Esophagus squamous epithelium (tissue), 5 donors: ENCODE data around the gene GSK3A. TPM values are rescaled to one million over a fixed set of nuclear protein-coding genes. Genes with fewer than 3 reads are reported as not detected.

ENCODE experiments used
- DNase-seq: peaks from one replicate; lab custom pipeline; 2025; lab: John Stamatoyannopoulos, UW
- H3K27ac ChIP-seq, 4 donors: fragments of 200-600 bp; sonication (generic); one replicate each; pipeline ENCODE4 v1.5.1; 2016 to 2019; ENCODE audit warnings: mild to moderate bottlenecking in 1 of 4
- H3K27me3 ChIP-seq, 4 donors: fragments of 200-600 bp; sonication (generic); 1 replicate in 3 of 4; 2 replicates in 1 of 4; pipeline versions ENCODE4 v1.5.1 to v1.6.0; 2017 to 2021; ENCODE audit warnings: antibody characterized with exemption in 1 of 4
- H3K36me3 ChIP-seq, 3 donors: fragments of 200-600 bp; sonication (generic); one replicate each; pipeline ENCODE4 v1.5.1; 2016 to 2019
- H3K4me1 ChIP-seq, 3 donors: fragments of 200-600 bp; sonication (generic); one replicate each; pipeline ENCODE4 v1.5.1; 2017 to 2019
- H3K4me3 ChIP-seq, 4 donors: fragments of 200-600 bp; sonication (generic); 1 replicate in 3 of 4; 2 replicates in 1 of 4; pipeline ENCODE4 v1.5.1; 2016 to 2019; ENCODE audit warnings: mild to moderate bottlenecking in 2 of 4, moderate library complexity in 1 of 4
- H3K9me3 ChIP-seq, 3 donors: fragments of 200-600 bp; sonication (generic); one replicate each; pipeline ENCODE4 v1.5.1; 2016 to 2019
- POLR2A ChIP-seq, 4 donors: fragments of 450-650 bp; IDR thresholded peaks; one replicate each; pipeline ENCODE4 v1.6.1; 2017; ENCODE audit warnings: antibody characterized with exemption in 4 of 4, mild to moderate bottlenecking in 4 of 4, moderate library complexity in 3 of 4
- WGBS, 2 donors: methylation state at CpG; one replicate each; pipeline ENCODE4 v1.1.5; 2018; 5-methylcytosine and 5-hydroxymethylcytosine counted together
- intact Hi-C: fragments of 100-400 bp; cut with DNase I; formaldehyde crosslinking; loops from one replicate; pipeline ENCODE4 v1.15.0; 2022
- total RNA-seq, 4 donors: library from RNA; depleted of rRNA; stranded (reverse); fragments of >200 nt; gene quantifications; one replicate each; pipeline ENCODE4 v1.1.0, GENCODE V29; 2016
- TF ChIP-seq, protein P1 (sequence below), 6 experiments: fragments of 450-650 bp in 4 of 6; fragments of 200-600 bp in 2 of 6; sonication (generic) in 2 of 6; IDR thresholded peaks; one replicate each; pipeline ENCODE4 v1.5.1; 2016 to 2019; ENCODE audit warnings: antibody characterized with exemption in 6 of 6, mild to moderate bottlenecking in 4 of 6, moderate library complexity in 4 of 6
- donor health status: DM: yes; HTN: yes; CAD: no.

Gene GSK3A
- total RNA-seq, 4 donors from 2014 or later = 15.9 to 29.6 (median 26.5) TPM

DNA sequence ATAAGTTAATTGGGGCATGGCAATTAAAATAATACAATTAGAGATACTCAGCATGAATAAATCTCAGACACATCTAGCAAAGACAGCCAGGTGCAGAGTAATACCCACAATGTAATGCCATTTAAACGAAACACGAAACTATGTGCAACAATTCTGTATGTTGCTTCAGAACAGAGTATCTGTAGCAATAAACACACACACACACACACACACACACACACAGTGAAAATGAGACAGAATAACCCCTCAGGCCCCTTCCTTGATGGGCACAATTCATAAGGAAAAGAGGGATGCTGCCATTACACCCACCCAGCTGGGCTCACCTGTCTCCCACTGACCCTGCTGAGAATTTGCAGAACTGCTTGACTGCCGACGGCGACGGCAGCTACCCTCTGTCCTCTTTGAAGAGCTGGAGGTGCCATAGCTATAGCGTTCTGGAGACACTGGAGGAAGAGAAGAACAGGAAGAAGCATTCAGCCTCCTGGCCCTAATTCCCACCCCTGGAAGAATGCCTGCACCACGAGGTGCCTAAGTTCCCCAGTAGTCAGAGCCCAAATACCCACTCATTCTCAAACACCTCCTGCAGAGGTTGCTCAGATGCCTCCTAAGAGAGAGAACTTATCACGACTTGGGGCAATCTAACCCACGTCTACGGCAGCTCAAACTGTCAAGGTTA is 27.5 kb downstream of the GSK3A start:
- no peaks in the 10 kb centered on the region for H3K27me3 ChIP-seq
- TF ChIP-seq, protein P1, sequence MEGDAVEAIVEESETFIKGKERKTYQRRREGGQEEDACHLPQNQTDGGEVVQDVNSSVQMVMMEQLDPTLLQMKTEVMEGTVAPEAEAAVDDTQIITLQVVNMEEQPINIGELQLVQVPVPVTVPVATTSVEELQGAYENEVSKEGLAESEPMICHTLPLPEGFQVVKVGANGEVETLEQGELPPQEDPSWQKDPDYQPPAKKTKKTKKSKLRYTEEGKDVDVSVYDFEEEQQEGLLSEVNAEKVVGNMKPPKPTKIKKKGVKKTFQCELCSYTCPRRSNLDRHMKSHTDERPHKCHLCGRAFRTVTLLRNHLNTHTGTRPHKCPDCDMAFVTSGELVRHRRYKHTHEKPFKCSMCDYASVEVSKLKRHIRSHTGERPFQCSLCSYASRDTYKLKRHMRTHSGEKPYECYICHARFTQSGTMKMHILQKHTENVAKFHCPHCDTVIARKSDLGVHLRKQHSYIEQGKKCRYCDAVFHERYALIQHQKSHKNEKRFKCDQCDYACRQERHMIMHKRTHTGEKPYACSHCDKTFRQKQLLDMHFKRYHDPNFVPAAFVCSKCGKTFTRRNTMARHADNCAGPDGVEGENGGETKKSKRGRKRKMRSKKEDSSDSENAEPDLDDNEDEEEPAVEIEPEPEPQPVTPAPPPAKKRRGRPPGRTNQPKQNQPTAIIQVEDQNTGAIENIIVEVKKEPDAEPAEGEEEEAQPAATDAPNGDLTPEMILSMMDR (IDR thresholded peaks at IDR 0.05) = no peak
- TF ChIP-seq POLR2A (IDR thresholded peaks at IDR 0.05) = no peak
- no peak overlapping the region for H3K27ac ChIP-seq
- H3K4me1 ChIP-seq = peaks cover 17 to 52% (median 32%) of the 10 kb centered on the region in 3 donors
- peaks cover 0 to 55% (median 8%) of the 10 kb centered on the region in 3 donors for H3K36me3 ChIP-seq
- 76 to 86% methylated on average over 10 to 11 of the region's 11 CpGs for WGBS, 2 donors
- no peak overlapping the region for H3K4me3 ChIP-seq
- no peaks in the 10 kb centered on the region for H3K9me3 ChIP-seq
- intact Hi-C loops = no loop called here
- no peak for DNase-seq

DNA sequence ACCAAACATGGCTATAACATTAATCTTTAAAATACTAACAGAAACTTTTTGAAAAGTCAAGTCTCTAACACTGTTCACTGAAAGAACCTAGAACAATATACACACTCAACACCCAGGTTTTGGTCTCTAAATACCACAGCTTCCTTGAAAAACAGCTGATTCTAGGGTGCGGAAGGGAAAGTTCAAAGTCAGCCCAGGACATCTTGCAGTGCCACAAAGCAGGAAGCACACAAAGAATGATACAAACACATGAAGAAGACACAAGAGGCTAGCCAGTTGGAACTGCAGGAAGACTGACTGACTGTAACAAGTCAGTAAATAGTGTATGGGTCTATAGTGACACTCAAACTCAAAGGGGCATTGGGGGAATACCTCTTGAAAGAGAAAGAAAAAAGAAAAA is 29.5 kb downstream of the GSK3A start:
- no peak for DNase-seq
- TF ChIP-seq POLR2A (IDR thresholded peaks at IDR 0.05) = no peak
- TF ChIP-seq, protein P1 (IDR thresholded peaks at IDR 0.05) = no peak
- Histone ChIP-seq H3K27ac (no peak overlapping the region), H3K4me1 (peaks cover 4 to 41% (median 22%) of the 10 kb centered on the region in 3 donors), H3K4me3 (no peak overlapping the region), H3K27me3 (no peaks in the 10 kb centered on the region), H3K9me3 (no peaks in the 10 kb centered on the region), H3K36me3 (peaks cover 18 to 75% (median 26%) of the 10 kb centered on the region in 3 donors)
- WGBS, 2 donors = 75 to 76% methylated on average over 1 of the region's 1 CpG
- intact Hi-C loops = no loop called here

DNA sequence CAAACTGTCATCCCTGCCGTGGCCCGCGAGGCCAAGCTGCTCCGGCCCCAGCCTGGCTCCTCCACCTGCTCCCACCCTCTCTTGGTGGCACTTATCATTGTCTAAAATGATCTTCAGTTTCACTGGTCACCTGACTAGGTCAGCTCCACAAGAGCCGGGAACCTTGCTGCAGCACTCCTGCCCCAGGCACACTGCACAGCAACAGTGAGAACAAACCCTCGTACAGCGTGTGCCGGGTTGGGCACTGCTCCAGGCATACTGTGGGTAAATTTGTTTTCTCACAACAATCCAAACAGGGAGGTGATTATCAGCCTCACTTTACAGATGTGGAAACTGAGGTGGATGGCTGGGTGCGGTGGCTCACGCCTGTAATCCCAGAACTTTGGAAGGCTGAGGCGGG is 33.8 kb downstream of the GSK3A start:
- Histone ChIP-seq H3K27ac (peak overlapping the region in 1 of 4 donors; percentile 52), H3K4me3 (no peak overlapping the region), H3K36me3 (peaks cover 20 to 99% (median 26%) of the 10 kb centered on the region in 3 donors), H3K9me3 (no peaks in the 10 kb centered on the region), H3K27me3 (no peaks in the 10 kb centered on the region), H3K4me1 (peaks cover 11 to 42% (median 23%) of the 10 kb centered on the region in 3 donors)
- 83 to 95% methylated on average over 7 to 8 of the region's 11 CpGs for WGBS, 2 donors
- no peak for DNase-seq
- TF ChIP-seq, protein P1 (IDR thresholded peaks at IDR 0.05) = no peak
- no peak for TF ChIP-seq POLR2A (IDR thresholded peaks at IDR 0.05)
- intact Hi-C loops = no loop called here

DNA sequence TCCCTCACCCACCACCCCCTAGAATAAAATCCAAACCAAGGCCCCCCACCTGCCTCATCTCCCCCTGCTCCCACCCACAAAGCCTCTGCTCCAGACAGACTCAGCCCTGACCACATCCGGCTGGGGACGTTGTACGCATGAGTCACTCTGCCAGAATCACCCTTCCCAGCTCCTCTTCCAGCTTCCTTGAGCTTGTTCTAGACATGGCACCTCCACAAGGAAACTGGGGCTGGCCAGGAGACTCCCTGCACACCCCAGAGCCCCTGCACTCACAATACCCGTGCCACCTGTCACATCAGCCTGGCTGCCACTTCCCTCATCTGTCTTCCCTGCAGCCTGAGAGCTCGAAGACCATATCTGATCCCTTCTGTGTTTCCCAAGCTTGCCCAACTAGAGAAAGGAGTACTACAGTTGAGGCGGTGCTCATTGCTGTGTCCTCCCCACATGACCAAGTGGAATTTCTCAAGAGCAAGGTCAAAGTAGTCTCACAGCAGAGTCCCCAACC is 34.6 kb downstream of the GSK3A start:
- no peak for TF ChIP-seq POLR2A (IDR thresholded peaks at IDR 0.05)
- TF ChIP-seq, protein P1 (IDR thresholded peaks at IDR 0.05) = no peak
- H3K9me3 ChIP-seq = no peaks in the 10 kb centered on the region
- H3K27me3 ChIP-seq = no peaks in the 10 kb centered on the region
- H3K4me3 ChIP-seq = no peak overlapping the region
- H3K4me1 ChIP-seq = peaks cover 11 to 34% (median 23%) of the 10 kb centered on the region in 3 donors
- H3K27ac ChIP-seq = peak overlapping the region; percentile 52 to 82 (median 78)
- 63 to 70% methylated on average over 2 to 6 of the region's 6 CpGs for WGBS, 2 donors
- DNase-seq = no peak
- intact Hi-C loops = no loop called here
- H3K36me3 ChIP-seq = peaks cover 26 to 99% (median 27%) of the 10 kb centered on the region in 3 donors
